22Rv1 (cell line): Measurements from ENCODE around the gene SMC3.
"Not testable (repeated sequence)": the region's sequence is repeated elsewhere in the genome, so short reads cannot be mapped to it uniquely, and the experiment has no call there.

Experiments used
- H3K27ac ChIP-seq: fragments of 450-650 bp; 2 replicates; pipeline ENCODE4 v1.5.1; 2017
- ZFX ChIP-seq: fragments of 450-650 bp; IDR thresholded peaks from 2 replicates; pipeline ENCODE4 v1.6.1; 2017; ENCODE audit warnings: antibody characterized with exemption, borderline replicate concordance
- TF ChIP-seq, protein P1 (sequence below): fragments of 450-650 bp; IDR thresholded peaks from 2 replicates; pipeline ENCODE4 v1.5.1; 2017; ENCODE audit warnings: mild to moderate bottlenecking

The SMC3 gene

DNA sequence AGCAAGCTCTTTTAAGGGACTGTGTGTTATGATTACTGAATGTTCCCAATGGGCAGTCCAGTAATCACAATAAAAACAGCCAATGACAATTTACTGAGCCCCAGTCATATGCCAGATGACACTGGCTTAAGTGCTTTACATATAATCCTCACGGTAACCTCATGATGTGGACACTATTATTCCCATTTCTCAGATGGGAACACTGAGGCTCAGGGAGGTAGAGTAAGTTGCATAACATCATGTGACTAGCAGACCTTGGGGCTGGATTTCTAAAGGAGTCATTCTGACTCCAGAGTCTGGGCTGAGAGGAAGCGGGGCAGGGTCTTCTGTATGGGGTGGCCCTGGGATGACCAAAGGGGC, 69.1 kb downstream of the SMC3 start:
- TF ChIP-seq, protein P1, sequence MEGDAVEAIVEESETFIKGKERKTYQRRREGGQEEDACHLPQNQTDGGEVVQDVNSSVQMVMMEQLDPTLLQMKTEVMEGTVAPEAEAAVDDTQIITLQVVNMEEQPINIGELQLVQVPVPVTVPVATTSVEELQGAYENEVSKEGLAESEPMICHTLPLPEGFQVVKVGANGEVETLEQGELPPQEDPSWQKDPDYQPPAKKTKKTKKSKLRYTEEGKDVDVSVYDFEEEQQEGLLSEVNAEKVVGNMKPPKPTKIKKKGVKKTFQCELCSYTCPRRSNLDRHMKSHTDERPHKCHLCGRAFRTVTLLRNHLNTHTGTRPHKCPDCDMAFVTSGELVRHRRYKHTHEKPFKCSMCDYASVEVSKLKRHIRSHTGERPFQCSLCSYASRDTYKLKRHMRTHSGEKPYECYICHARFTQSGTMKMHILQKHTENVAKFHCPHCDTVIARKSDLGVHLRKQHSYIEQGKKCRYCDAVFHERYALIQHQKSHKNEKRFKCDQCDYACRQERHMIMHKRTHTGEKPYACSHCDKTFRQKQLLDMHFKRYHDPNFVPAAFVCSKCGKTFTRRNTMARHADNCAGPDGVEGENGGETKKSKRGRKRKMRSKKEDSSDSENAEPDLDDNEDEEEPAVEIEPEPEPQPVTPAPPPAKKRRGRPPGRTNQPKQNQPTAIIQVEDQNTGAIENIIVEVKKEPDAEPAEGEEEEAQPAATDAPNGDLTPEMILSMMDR: no peak
- TF ChIP-seq ZFX: no peak
- H3K27ac ChIP-seq: no peak overlapping the region

DNA sequence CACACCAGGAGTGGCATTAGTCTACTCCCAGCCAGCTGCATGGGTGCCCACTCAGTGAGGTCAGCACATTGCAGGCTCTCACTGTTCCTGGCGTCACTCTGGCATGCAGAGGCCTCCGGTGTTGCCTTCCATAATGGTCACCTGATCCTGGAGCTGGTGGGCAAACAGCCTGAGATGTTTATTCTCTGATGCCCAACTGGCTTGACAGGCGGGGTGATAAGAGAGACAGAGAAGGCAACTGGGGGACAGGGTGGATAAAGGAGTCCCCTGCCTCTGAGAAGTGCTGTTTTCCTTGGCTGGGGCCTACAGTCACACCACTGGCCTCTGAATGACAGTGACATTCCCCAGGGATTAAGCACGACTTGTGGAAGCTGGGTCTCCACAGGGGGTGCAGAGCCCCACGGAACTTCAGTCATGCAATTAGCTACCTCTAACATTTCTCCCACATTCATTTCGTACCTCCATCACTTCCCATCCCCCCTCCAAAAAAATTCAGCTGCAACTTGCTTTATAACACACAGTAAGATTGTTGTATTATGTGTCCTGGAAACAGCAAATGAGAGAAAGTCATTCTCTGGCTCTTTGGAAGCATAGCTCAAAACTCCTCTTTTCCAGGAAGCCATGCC, 69.5 kb downstream of the SMC3 start:
- TF ChIP-seq ZFX: no peak
- TF ChIP-seq, protein P1: no peak
- no peak overlapping the region for H3K27ac ChIP-seq

DNA sequence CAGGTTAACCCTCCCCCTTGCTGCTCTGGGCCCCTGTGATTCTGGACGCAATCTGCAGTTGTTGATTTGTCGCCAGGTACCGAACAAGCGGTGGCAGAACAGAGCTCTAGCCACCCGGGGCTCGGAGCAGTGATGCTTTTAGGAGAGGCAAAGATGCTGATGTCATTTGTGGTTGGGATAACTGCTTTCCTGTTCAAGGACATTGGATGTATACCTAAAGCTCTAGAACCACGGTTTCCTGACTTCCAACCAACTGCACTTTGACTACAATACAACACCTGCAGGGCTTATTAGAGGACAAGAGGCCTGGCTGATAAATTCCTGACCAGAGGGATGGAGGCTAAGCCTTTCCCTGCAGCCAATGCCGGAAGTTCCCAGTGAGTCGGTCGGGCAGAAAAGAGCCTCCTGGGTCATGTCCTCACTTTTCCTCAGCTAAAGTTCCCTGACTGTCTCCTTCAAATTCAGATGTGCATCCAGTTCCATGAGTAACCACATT, 70.1 kb downstream of the SMC3 start:
- no peak overlapping the region for H3K27ac ChIP-seq
- TF ChIP-seq, protein P1: no peak
- TF ChIP-seq ZFX: no peak

DNA sequence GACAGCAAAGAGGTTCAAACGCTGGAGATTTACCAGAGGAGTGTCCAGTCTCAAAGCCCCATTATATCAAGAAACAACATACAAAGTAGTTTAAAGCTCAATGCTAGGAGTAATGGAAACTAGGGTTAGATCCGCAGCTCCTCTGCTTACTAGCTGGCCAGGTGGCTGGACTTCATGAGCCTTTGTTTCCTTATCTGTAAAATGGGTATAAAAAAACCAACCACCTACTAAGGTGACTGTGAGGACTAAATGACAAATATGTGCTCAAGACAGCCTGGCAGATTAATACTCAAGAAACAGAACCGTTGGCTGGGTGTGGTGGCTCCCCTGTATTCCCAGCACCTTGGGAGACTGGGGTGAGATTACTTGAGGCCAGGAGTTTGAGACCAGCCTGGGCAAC, 70.8 kb downstream of the SMC3 start:
- H3K27ac ChIP-seq: no peak overlapping the region
- TF ChIP-seq, protein P1: no peak
- no peak for TF ChIP-seq ZFX

DNA sequence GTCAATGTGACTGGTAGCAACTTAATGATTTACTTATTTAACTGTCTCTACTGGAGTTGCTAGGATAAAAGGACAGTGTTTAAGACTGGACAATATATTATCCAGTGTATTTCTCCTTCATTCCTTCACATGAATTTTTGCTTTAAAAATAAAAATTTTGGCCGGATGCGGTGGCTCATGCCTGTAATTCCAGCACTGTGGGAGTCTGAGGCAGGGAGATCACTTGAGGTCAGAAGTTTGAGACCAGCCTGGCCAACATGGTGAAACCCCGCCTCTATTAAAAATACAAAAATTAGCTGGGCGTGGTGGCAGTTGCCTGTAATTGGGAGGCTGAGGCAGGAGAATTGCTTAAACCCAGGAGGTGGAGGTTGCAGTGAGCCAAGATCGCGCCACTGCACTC, 71.6 kb downstream of the SMC3 start:
- not testable (repeated sequence) for H3K27ac ChIP-seq

DNA sequence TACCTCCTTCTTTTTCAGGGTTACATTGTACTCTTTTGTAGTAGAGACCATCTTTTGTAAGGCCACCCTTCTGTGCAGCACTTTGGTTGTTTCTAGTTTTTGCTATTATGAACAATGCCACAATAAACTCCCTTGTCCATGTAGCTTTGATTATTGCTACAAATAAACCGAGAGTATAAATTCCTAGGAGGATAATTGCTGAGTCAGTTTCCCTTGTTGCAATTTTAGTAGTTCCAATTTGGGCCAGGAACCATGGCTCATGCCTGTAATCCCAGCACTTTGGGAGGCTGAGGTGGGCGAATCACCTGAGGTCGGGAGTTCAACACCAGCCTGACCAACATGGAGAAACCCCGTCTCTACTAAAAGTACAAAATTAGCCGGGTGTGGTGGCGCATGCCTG, 72.4 kb downstream of the SMC3 start:
- H3K27ac ChIP-seq: not testable (repeated sequence)

DNA sequence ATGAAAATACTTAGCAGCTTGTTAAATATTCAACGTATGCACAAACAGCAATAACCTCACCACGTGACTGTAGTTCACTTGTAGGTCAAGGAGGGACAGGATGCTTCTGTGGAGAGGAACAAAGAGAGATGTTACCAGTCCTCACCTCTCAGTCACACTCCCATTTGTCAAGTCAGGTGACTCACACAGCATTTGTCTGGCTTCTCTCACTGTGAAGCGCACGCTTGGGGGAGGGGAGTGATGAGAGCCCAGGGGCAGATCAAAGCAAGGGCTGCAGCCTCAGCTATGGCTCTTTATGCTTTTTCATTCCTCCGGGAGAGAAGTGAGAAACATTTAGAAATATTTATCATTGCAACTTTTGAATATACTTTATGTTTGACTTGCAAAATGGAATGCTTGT, 73.8 kb downstream of the SMC3 start:
- no peak overlapping the region for H3K27ac ChIP-seq
- TF ChIP-seq ZFX: no peak

DNA sequence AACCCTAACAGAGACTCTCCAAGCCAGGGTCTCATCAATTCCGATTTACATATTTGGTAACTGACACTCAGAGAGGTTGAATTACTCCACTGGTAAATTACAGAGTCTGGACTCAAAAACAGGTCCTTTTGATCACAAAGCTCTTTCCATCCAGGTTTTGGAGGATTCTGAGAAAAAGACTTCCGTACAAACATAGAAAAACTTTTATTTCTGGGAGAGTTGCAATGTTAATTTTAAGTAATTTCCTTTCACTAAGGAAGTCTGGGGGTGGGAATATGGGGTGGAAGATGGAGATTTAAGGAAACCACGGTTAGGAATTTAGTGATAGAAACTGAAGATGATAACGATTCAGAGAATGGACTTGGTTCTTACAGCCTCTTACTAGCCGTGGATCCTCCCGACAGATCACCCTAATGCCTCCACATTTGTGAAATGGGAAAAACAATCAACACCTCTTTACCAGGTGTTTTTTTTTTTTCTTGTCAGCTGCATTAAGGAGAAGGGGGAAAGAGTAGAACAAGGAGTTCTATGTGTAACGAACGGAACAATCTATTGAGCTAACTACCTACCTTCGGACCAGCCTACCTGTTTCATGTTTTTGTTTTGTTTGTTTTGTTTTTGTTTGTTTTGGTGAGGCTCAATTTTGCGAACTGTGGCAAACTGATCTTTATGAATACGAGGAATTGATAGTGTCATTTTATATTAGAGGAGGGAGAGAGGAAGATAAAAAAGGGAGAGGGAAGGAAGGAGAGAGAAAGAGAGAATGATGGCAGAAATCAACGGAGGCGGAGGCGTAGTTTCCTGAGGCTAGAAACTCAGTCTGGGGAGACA, 74.9 kb downstream of the SMC3 start:
- TF ChIP-seq, protein P1: no peak
- TF ChIP-seq ZFX: no peak
- H3K27ac ChIP-seq: no peak overlapping the region
